A204.1 (cell line): ENCODE data around the gene LCMT1.
"Not testable (repeated sequence)": the region's sequence is repeated elsewhere in the genome, so short reads cannot be mapped to it uniquely, and the experiment has no call there.

Source experiments
- FAIRE-seq: peaks from 2 replicates; lab custom pipeline; 2012; peaks lifted over from hg19 to GRCh38; lab: Jason Lieb, UNC

Gene LCMT1

DNA sequence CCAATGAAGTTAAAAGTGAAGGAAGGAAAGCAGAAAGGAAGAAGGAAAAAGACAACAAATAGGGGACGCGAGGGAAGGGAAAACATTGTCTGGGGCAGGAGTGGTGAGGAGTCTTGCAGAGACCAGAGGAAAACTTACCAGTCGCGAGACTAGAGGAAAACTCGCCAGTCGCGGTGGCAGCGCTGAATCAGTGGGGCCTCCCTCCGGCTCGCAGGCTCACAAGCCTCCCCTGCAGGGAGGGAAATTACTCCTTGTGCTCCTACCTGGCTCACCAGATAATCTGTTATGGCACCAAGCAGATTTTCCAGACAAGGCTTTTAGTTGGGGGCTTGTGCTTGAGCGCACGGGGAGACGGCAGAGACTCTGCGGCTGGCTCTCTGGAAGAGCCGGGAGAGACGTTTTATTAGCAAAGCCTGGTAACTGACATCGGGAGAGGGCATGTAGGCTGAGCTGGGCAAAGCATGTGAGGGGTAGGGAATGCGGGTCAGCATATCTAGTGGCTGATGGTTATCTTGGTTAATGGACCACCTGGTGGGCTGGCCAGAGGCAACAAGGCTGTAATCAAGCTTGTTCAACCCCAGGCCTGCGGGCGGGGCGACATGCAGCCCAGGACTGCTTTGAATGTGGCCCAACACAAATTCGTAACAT is 37.1 kb downstream of the LCMT1 start:
- no peak for FAIRE-seq

DNA sequence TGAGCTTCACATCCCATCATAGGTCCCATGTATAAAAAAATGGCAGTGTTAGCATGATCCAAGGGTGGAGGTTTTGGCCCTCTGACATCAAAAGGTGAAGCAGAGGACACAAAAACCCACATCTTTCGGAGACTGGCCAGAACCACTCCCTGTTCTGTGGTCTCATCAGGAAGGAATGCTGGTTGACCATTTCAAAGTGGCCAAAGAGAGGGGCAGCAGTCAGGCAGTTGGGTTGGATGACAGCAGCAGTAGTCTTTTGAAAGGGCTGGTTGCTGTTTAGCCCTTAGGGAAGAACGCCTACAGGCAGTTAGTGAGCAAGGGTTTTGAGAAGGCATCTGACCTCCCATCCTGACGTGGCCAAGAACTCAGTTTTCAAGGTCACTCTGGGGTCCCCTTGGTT is 40.5 kb downstream of the LCMT1 start:
- no peak for FAIRE-seq

DNA sequence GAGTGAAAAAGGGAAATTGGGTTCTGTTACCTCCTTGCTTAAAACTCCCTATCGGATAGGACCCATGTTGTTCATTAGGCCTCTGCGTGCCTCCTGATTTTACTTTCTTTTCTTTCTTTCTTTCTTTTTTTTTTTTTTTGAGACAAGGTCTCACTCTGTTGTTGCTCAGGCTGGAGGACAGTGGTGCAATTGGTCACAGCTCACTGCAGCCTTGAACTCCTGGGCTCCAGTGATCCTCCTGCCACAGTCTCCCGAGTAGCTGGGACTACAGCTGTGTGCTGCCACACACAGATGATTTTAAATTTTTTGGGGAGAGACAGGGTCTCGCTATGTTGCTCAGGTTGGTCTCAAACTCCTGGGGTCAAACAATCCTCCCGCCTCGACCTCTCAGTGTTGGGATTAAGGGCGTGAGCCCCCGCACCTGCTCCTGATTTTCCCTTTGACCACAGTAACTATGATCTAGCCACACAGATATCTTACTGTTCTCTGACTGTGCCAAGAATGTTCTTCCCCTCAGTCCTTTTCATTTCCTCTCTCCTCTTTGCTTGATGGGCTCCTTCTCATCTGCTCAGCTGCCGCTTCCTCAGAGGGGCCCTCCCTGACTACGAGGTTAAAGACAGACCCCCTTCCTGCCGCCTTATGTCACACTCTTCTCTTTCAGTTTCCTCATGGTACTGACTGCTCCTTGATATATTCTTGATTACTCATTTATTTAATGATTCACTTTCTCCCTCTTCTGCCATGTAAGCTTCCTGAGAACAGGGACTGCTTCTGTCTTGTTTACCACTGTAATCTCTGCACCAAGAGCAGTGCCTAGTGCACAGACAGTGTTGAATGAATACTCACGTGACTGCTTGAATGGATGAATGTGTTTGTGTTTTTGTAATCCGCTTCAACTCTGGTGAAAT is 44.3 kb downstream of the LCMT1 start:
- FAIRE-seq: no peak

DNA sequence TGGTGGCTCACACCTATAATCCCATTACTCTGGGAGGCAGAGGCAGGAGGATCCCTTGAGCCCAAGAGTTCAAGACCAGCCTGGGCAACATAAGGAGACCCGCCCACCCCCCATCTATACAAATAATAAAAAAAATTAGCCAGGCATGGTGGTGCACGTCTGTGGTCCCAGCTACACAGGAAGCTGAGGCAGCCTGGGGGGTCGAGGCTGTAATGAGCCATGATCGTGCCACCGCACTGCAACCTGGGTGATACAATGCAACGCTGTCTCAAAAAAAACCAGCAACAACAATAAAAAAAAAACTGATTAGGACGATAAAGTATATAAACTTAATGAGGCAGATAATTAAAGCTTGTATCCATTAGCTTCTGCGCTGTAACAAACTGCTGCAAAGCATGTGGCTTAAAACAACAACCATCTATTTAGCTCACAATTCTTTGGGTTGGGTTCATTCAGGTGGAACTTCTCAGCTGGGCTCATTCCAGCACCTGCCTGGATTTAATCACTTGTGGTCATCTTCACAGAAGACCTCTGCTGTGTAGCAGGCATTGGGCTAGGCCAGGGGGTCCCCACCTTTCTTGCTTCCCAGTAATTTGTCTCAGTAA is 45.8 kb downstream of the LCMT1 start:
- FAIRE-seq: no peak

DNA sequence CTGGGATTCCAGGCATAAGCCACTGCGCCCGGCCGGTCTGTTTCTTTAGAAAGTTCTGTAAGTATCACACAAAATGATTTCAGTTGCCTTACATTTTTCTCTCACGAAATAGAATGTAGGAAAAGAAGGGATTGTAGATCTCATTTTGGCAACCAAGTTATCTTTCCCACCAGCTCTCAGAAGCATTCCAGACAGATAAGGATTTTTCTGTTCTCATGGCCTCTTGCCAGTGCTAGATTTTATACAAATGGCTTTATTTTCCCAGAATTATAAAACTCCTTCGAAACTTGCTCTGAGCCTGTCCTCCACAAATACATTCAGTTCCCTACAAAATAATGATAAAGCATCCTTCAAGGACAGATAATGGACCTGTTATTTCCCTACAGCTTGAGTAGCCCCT is 46.9 kb downstream of the LCMT1 start:
- no peak for FAIRE-seq

DNA sequence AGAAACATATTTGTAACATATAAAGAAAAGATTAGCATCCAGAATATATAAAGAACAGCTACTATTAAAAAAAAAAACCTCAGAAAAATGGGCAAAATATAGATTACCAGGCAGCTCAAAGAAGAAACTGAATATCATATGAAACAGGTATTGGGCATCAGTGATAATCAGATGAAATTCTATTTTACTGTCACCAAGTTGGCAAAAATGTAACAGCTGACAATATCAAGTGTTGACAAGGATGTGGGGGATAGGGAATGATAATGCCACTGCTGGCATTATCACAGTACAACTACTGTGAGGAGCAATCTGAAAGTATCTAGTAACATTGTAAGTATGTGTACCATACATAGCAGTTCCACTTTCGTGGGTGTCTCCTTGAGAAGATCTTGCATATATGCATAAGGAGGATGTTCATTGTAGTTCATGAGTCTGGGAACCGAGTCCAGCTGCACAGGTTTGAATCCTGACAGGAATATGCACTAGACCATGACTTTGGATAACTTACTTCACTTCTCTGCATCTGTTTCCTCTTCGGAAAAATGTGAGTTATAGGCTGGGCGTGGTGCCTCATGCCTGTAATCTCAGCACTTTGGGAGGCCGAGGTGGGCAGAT is 50.3 kb downstream of the LCMT1 start:
- no peak for FAIRE-seq

DNA sequence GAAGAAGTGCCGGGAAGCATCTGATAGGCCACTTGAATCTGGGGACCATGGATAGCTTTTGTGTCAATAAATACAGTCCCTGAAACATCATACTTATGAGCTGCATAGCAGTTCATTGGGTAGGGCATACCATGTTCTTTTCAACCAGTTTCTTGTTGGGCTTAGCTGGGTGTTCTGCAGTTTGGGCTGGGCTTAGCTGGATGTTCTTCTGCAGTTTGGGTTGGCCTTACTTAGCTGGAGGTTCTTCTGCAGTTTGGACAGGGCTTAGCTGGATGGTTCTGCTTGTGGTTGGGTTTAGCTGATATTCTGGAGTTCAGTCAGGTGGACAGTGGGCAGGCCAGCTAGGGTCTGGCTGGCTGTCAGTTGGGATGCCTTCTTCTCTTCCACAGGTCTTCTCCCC is 52.1 kb downstream of the LCMT1 start:
- no peak for FAIRE-seq

DNA sequence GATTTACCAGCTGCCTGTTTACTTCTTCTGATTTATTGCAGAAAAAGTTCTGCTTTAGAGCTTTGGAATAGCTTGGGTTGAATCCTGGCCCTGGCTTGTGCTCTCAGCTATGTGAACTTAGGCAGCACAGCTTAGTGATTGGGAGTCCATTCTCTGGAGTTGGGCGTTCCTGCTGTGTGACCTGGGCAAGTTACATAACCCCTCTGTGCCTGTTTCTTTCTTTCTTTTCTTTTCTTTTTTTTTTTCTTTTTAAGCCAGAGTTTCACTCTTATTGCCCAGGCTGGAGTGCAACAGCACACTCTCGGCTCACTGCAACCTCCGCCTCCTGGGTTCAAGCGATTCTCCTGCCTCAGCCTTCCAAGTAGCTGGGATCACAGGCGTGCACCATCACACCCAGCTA is 53.7 kb downstream of the LCMT1 start:
- FAIRE-seq: no peak

DNA sequence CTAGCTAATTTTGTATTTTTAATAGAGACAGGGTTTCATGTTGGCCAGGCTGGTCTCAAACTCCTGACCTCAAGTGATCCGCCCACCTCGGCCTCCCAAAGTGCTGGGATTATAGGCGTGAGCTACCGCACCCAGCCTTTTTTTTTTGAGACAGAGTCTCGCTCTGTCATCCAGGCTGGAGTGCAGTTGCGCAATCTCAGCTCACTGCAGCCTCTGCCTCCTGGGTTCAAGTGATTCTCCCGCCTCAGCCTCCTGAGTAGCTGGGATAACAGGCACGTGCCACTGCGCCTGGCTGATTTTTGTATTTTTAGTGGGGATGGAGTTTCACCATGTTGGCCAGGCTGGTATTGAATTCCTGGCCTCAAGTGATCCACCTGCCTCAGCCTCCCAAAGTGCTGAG is 56.4 kb downstream of the LCMT1 start:
- not testable (repeated sequence) for FAIRE-seq

DNA sequence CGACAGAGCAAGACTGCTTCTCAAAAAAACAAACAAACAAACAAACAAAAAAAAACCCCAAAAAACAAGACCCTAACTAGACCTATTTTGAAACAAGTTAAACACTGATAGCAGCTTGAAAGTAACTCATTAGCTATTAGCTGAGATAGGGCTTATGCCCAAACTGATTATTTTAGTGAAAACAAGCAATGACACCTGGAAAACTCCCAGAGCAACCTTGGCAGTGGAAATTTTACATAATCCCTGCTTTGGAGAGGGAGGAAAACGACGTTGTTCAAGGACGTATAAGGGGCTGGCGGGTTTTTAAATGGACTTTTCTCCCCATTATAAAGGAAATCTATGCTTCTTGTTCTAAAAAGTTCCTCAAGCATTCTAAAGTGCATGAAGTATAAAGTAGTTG is 59.8 kb downstream of the LCMT1 start:
- FAIRE-seq: no peak

DNA sequence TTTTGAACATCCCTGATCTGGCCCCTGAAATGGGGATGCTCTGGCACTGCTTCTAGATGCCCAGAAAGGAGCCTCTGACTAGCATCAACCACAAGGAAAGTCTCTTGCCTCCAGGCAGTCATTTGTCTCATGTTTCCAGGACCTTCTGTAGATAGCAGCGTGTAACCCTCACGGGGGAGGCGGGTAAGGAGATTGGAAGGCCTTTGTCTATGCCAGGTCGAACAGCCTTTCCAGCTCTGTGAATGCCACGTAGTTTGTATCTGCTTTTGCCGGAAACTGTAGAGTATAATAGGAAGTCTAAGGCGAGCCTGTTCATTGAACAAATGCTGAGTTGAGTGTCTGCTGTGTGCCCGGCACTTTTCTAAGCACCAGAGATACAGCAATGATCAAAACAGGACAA is 61.3 kb downstream of the LCMT1 start:
- no peak for FAIRE-seq

DNA sequence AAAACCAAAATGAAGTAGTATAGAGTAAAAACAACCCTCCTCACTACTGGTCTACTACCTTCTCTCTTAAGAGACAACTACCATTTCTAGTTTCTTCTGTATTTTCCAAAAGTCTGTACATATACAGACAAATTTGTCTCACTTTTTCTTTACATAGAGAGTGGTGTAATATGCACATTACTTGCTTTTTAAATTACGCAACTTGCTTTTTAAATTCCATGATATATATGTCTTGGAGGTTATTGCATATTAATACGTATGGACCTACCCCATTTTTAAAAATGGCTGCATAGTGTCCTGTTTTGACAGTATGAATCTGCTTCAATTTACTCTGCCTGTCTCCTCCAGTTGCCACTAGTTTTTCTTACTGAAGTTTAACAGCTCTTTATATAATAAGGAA is 62.7 kb downstream of the LCMT1 start:
- FAIRE-seq: no peak

DNA sequence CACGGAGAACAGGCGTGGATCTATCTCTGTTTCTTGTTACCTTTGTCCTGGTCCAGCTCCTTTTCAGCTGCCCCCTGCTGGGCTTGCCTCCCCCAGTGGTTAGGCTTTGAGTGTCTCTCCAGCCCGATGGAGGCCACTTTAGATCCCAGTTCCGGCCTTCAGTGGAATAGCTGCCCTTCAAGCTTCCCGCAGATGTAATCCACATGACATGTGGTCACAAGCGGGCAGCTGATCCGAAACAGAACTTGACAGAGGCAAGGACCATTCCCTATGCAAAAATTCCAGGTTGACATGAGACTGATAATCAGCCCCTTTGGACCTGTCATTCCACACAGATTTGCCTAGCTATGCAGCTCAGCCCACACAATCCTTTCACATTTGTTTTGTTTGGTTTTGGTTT is 64.6 kb downstream of the LCMT1 start:
- no peak for FAIRE-seq

DNA sequence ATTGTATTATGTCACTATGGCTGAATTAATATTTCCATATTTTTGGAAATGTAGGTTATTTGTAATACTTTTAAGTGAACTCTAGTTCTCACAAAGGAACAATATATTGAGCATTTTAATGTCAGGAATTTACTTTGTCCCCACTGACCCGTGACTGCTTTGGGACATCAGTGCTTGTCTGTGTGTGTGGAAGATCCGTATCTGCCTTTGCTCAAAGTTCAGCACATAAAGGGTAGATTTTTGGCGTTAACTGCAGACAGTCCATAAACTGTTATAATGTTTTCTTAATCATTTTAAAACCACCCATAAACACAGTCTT is 65.9 kb downstream of the LCMT1 start:
- FAIRE-seq: no peak

DNA sequence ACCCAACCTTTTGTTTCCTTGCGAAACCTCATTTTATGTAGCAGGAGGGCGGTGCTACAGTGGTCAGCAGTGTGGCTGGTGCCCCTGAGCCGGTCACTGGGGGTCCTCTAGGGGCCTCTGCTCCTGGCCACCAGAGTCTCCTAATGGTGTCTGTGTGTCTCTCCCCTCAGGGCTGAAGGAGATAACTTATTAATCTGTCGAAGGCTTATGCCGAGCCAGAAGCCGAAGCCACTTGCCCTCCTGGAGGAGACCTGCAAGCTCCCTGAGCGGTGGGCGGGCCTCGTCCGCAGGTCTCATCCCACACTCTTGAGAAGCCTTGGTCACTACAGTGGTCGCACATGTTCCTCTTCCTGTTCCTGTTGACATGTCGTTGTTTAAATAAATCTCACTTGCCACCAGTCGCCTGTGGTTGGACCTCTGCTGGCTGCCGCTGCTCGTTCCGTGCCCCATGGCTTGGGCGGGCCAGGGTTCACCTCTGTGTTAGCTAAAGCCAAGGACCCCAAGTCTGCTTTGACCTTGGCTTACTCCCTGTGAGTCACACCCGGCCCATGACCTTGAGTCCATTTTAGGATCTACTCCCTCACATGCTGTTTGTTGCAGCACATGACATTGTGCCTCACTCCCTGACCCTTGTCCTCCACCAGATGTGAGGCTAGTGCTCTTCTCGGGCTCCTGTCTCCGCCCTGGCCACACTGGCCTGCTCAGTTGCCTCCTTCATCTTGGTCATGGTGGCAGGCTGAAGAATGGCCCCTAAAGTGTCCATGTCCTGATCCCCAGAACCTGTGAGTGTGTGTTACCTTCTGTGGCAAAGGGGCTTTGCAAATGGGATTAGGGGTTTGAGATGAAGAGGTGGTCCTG is 66.5 kb downstream of the LCMT1 start:
- no peak for FAIRE-seq

DNA sequence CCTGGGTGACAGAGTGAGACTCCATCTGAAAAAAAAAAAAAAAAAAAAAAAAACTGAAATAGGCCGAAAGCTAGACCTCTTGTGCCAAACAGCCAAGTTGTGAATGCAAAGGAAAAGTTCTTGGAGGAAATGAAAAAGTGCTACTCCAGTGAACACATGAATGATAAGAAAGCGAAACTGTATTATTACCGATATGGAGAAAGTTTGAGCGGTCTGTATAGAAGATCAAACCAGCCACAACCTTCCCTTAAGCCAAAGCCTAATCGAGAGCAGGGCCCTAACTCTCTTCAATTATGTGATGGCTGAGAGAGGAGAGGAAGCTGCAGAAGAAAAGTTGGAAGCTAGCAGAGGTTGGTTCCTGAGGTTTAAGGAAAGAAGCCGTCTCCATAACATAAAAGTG is 69.7 kb downstream of the LCMT1 start:
- FAIRE-seq: not testable (repeated sequence)

DNA sequence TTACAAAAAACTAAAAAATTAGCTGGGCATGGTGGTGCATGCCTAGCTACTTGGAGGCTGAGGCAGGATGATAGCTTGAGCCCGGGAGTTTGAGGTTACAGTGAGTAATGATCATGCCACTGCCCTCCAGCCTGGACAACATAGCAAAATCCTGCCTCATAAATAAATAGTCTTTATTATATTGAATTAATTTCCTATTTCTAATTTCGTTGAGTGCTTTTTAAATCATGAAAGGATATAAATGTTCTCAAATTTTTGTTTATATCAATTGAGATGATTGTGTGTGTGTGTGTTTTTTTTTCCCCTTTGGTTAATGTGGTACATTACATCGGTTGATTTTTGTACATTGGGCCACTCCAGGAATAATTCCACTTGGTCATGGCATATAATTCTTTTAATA is 73.2 kb downstream of the LCMT1 start:
- no peak for FAIRE-seq

DNA sequence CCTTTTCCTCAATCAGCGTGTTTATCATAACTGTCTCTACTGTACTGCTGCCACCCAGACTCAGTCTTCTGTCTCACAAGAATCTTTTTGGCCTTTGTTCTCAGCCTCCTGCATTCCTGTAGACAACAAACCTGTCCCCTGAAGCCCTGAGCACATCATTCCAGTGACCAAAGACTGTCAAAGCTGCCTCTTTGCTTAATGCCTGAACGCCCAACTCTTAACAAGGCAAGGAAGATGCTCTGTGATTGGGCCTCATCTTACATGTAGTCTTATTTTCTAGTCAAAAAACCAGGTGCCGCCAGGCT is 75.9 kb downstream of the LCMT1 start:
- no peak for FAIRE-seq

DNA sequence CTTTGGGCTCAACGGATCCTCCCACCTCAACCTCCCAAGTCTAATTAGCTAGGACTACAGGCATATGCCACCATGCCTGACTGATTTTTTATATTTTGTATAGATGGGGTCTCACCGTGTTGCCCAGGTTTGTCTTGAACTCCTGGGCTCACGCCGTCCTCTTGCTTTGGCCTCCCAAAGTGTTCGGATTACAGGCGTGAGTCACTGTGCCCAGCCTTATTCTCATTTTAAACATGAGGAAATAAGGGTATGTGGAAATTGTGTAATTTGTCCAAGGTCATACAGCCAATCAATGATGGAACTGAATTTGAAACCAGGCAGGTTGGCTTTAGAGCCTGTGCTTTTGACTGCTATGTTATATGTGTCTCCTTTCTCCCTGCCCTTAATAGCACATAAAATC is 77.8 kb downstream of the LCMT1 start:
- no peak for FAIRE-seq

DNA sequence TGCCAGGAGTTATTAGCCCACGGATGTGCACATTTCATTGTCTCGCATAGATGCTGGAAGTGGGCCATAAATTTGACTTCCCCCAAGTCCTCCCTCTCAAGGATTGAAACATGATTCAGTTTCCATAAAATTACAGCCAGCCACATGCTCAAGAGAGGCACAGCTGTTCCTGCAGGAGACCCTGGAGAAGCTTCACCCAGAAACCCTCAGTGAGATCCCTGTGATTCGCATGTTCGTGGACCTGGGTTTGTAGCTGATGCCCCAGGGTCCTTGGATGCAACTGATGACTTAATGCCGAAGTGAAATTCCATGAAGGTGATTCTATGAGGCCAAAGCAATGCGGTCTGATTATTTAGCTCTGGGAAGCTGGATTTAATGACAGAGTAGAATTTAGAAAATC is 80.6 kb downstream of the LCMT1 start:
- no peak for FAIRE-seq

DNA sequence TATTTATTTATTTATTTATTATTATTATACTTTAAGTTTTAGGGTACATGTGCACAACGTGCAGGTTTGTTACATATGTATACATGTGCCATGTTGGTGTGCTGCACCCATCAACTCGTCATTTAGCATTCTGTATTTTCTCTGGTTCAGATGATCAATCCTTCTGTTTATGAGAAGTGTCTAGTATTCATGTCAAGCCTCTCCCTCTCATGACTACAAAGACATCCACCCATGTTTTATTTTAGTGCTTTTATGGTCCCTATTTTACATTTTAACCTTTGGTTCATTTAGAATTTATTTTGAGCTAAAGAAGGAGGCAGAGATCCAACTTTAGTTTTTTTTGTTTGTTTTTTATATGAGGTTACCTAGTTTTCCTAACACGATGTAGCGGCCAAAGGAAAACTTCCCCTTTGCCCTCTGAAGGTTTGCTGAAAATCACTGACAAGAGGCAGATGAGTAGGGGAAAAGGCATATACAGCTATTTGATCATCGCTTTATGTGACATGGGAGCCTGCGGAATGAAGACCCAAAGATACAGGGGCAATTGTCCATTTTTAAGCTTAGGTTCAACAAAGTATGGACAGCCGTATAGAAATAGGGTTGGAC is 82.8 kb downstream of the LCMT1 start:
- no peak for FAIRE-seq

DNA sequence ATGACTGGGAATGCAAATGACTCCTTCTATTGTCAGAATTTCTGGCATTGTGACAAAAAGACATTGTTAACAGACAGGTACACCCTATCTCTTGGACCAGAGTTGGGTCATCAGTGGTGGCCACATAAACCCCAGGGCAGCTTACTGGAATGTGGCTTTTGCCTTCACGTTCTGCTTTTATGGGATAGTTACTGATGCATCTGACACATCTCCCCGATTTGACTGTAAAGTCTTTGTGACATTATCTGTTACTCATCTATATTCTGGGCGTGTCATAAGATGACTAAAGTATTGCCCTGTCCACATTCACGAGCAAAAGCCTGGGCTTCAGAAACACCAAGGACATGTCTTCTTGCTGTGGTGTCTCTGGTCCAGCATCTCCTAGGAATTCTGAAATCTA is 86.5 kb downstream of the LCMT1 start:
- FAIRE-seq: no peak
